Measurements from ENCODE around the gene FKBP7. TPM values are rescaled to one million over a fixed set of nuclear protein-coding genes. Genes with fewer than 3 reads are reported as not detected.

Gene FKBP7
- total and polyA plus RNA-seq, 2 of the 13 experiments (the other 11 are each of a cell fraction or from before 2014, with no cell fraction given): 12.4 to 14.8 TPM

GRCh38 chr2:178428396-178428806, 50.0 kb downstream of the FKBP7 start (continued):
- TF ChIP-seq ZNF503 (CRISPR knock-in tag; IDR thresholded peaks at IDR 0.05) (no peak), PATZ1 (CRISPR knock-in tag; IDR thresholded peaks at IDR 0.05) (peak; percentile 43; the same call in 1 of the 2 replicates), ZNF382 (CRISPR knock-in tag; IDR thresholded peaks at IDR 0.05; ENCODE audit: borderline replicate concordance) (no peak), TMF1 (CRISPR knock-in tag; IDR thresholded peaks at IDR 0.05; ENCODE audit: low read depth) (no peak), ZUFSP (CRISPR knock-in tag; IDR thresholded peaks at IDR 0.05; ENCODE audit: borderline replicate concordance) (no peak), JDP2 (CRISPR knock-in tag; IDR thresholded peaks at IDR 0.05; ENCODE audit: borderline replicate concordance) (no peak), NR3C1 (CRISPR knock-in tag; IDR thresholded peaks at IDR 0.05) (no peak), KAT8 (CRISPR knock-in tag; IDR thresholded peaks at IDR 0.05) (peak; percentile 68; the same call in 1 of the 2 replicates), PRMT3 (CRISPR knock-in tag; IDR thresholded peaks at IDR 0.05; ENCODE audit: borderline replicate concordance, low read depth) (no peak), SP2 (CRISPR knock-in tag; IDR thresholded peaks at IDR 0.05) (no peak), ZNF644 (CRISPR knock-in tag; IDR thresholded peaks at IDR 0.05; ENCODE audit: low read depth) (peak; percentile 92), POGK (CRISPR knock-in tag; conservative IDR thresholded peaks at IDR 0.05) (peak; percentile 73), ZNF510 (CRISPR knock-in tag; IDR thresholded peaks at IDR 0.05; ENCODE audit: low read depth) (no peak), ZNF629 (CRISPR knock-in tag; conservative IDR thresholded peaks at IDR 0.05) (0 out of 2 replicates have a peak, but pooled peaks have one; percentile 18), ZNF563 (CRISPR knock-in tag; IDR thresholded peaks at IDR 0.05) (no peak), ZNF546 (CRISPR knock-in tag; conservative IDR thresholded peaks at IDR 0.05) (no peak), ZNF660 (CRISPR knock-in tag; IDR thresholded peaks at IDR 0.05; ENCODE audit: borderline replicate concordance, low read depth) (no peak), ZNF615 (CRISPR knock-in tag; IDR thresholded peaks at IDR 0.05; ENCODE audit: borderline replicate concordance) (no peak), TSC22D2 (CRISPR knock-in tag; IDR thresholded peaks at IDR 0.05; ENCODE audit: borderline replicate concordance) (no peak; the same call in 1 of the 2 replicates), CHD2 (IDR thresholded peaks at IDR 0.05; ENCODE audit: low read depth, low read length) (no peak), ATAD3A (CRISPR knock-in tag; IDR thresholded peaks at IDR 0.05) (no peak), EEA1 (CRISPR knock-in tag; IDR thresholded peaks at IDR 0.05; ENCODE audit: borderline replicate concordance) (no peak), POLR2A (IDR thresholded peaks at IDR 0.05; ENCODE audit: insufficient read depth in 1 of 2, low read depth in 2 of 2, low read length in 2 of 2) (no peak), JARID2 (CRISPR knock-in tag; IDR thresholded peaks at IDR 0.05; ENCODE audit: insufficient replicate concordance) (peak; percentile 26), PTBP1 (IDR thresholded peaks at IDR 0.05; ENCODE audit: low read depth, low read length, poor library complexity, severe bottlenecking) (no peak)
